Hepatocyte (in vitro differentiated cells): ENCODE data around the gene ICE1. TPM values are rescaled to one million over a fixed set of nuclear protein-coding genes. Genes with fewer than 3 reads are reported as not detected.

Experiments used
- DNase-seq: peaks from one replicate; pipeline ENCODE4 v3.0.0-alpha.2; 2016; ENCODE audit warnings: low spot score
- H2AFZ ChIP-seq: fragments of 200-600 bp; sonication (generic); 2 replicates; pipeline ENCODE4 v1.6.0; 2016; ENCODE audit warnings: antibody characterized with exemption, mild to moderate bottlenecking
- H3K27ac ChIP-seq: fragments of 200-600 bp; sonication (generic); 2 replicates; pipeline ENCODE4 v1.5.1; 2016; ENCODE audit warnings: mild to moderate bottlenecking
- H3K27me3 ChIP-seq: fragments of 200-600 bp; sonication (generic); 2 replicates; pipeline ENCODE4 v1.6.1; 2016
- H3K36me3 ChIP-seq: fragments of 200-600 bp; sonication (generic); replicated peaks from 2 replicates; pipeline ENCODE4 v1.5.1; 2016; ENCODE audit warnings: low read depth; ENCODE audit not compliant: insufficient read depth
- H3K4me1 ChIP-seq: fragments of 200-600 bp; sonication (generic); 2 replicates; pipeline ENCODE4 v1.5.1; 2016; ENCODE audit warnings: mild to moderate bottlenecking, moderate library complexity; ENCODE audit not compliant: insufficient read depth
- H3K4me2 ChIP-seq: fragments of 200-600 bp; sonication (generic); 2 replicates; pipeline ENCODE4 v1.6.0; 2016
- H3K4me3 ChIP-seq: fragments of 200-600 bp; sonication (generic); 2 replicates; pipeline ENCODE4 v1.5.1; 2016; ENCODE audit warnings: mild to moderate bottlenecking
- H3K79me2 ChIP-seq: fragments of 200-600 bp; sonication (generic); 2 replicates; pipeline ENCODE4 v1.6.0; 2017; ENCODE audit warnings: mild to moderate bottlenecking
- H3K9me2 ChIP-seq: fragments of 200-600 bp; sonication (generic); replicated peaks from 2 replicates; pipeline ENCODE4 v1.6.0; 2017; ENCODE audit warnings: mild to moderate bottlenecking; ENCODE audit not compliant: insufficient read depth
- H3K9me3 ChIP-seq: fragments of 200-600 bp; sonication (generic); 2 replicates; pipeline ENCODE4 v1.5.1; 2016; ENCODE audit warnings: low read depth, mild to moderate bottlenecking
- H4K20me1 ChIP-seq: fragments of 200-600 bp; sonication (generic); 2 replicates; pipeline ENCODE4 v1.6.0; 2016; ENCODE audit warnings: mild to moderate bottlenecking; ENCODE audit not compliant: insufficient read depth, poor library complexity, severe bottlenecking
- EZH2 ChIP-seq: fragments of 200-600 bp; sonication (generic); IDR thresholded peaks from 2 replicates; pipeline ENCODE4 v1.6.1; 2016; ENCODE audit warnings: antibody characterized with exemption, mild to moderate bottlenecking, borderline replicate concordance
- EZH2phosphoT487 ChIP-seq: fragments of 200-600 bp; sonication (generic); IDR thresholded peaks from one replicate; pipeline ENCODE4 v1.6.1; 2018; ENCODE audit warnings: antibody characterized with exemption, mild to moderate bottlenecking, low read depth, moderate library complexity; ENCODE audit not compliant: unreplicated experiment, severe bottlenecking
- WGBS: methylation state at CpG from one replicate; pipeline ENCODE4 v1.1.6; 2016; ENCODE audit warnings: low lambda C conversion rate; ENCODE audit errors: missing lambda C conversion rate; 5-methylcytosine and 5-hydroxymethylcytosine counted together
- polyA plus RNA-seq: library from polyadenylated mRNA; unstranded; fragments of >200 nt; fragmentation: Nextera tagmentation; extraction: Ambion mirVana; gene quantifications from 2 replicates; pipeline ENCODE4 v1.2.1, GENCODE V29; 2016
- total RNA-seq: library from RNA; depleted of rRNA; stranded (reverse); fragments of >200 nt; gene quantifications from 2 replicates; pipeline ENCODE4 v1.2.3, GENCODE V29; 2014
- TF ChIP-seq, protein P1 (sequence below): fragments of 200-600 bp; sonication (generic); IDR thresholded peaks from 2 replicates; pipeline ENCODE4 v1.5.1; 2016; ENCODE audit warnings: antibody characterized with exemption, mild to moderate bottlenecking; ENCODE audit not compliant: poor library complexity

ICE1 gene
- total and polyA plus RNA-seq, 2 experiments from 2014 or later, result 9.5 to 26.5 TPM

DNA sequence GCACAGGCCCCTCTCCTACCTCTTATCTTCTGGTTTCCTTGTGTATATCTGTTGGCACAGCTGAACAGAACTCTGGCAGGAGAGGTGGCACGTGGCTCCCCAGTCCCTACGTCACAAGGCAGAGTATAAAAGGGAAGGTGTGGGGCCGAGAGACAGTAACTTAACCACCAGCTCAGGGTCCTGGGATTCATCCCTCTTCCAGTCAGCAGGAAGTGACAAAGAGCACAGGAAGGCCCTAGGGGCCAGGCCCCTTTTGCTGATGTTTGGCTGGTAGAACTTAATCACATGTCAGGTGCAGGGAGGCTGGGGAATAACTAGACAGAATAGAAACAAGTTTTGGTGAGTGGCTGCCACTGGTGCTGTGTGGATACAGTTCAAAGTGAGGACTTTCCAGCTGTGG is 4.5 kb upstream of the ICE1 start:
- Histone ChIP-seq H3K79me2 (peaks cover 4% of the 10 kb centered on the region), H2AFZ (no peak overlapping the region), H3K4me2 (no peak overlapping the region), H4K20me1 (peaks cover under 1% of the 10 kb centered on the region), H3K36me3 (no peaks in the 10 kb centered on the region), H3K9me2 (no peaks in the 10 kb centered on the region), H3K4me3 (no peak overlapping the region), H3K27ac (no peak overlapping the region), H3K4me1 (peaks cover 16% of the 10 kb centered on the region), H3K27me3 (no peaks in the 10 kb centered on the region), H3K9me3 (no peaks in the 10 kb centered on the region)
- no peak for DNase-seq
- WGBS, result 82% methylated on average over 3 of the region's 3 CpGs
- TF ChIP-seq EZH2 (no peak), EZH2phosphoT487 (no peak)
- TF ChIP-seq, protein P1, sequence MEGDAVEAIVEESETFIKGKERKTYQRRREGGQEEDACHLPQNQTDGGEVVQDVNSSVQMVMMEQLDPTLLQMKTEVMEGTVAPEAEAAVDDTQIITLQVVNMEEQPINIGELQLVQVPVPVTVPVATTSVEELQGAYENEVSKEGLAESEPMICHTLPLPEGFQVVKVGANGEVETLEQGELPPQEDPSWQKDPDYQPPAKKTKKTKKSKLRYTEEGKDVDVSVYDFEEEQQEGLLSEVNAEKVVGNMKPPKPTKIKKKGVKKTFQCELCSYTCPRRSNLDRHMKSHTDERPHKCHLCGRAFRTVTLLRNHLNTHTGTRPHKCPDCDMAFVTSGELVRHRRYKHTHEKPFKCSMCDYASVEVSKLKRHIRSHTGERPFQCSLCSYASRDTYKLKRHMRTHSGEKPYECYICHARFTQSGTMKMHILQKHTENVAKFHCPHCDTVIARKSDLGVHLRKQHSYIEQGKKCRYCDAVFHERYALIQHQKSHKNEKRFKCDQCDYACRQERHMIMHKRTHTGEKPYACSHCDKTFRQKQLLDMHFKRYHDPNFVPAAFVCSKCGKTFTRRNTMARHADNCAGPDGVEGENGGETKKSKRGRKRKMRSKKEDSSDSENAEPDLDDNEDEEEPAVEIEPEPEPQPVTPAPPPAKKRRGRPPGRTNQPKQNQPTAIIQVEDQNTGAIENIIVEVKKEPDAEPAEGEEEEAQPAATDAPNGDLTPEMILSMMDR, result no peak

- Histone ChIP-seq H3K9me2 (no peaks in the 10 kb centered on the region), H3K27me3 (no peaks in the 10 kb centered on the region), H3K4me3 (no peak overlapping the region), H2AFZ (no peak overlapping the region), H4K20me1 (peaks cover 9% of the 10 kb centered on the region), H3K27ac (no peak overlapping the region), H3K9me3 (no peaks in the 10 kb centered on the region), H3K4me1 (peaks cover 20% of the 10 kb centered on the region), H3K79me2 (peaks cover 11% of the 10 kb centered on the region), H3K36me3 (no peaks in the 10 kb centered on the region), H3K4me2 (no peak overlapping the region)
- DNase-seq, result no peak
- 93% methylated on average over 7 of the region's 7 CpGs for WGBS
- TF ChIP-seq EZH2phosphoT487, result no peak
- no peak for TF ChIP-seq EZH2
- TF ChIP-seq, protein P1, result no peak
Observed at GRCh38 chr5:5418764-5419163, 3.7 kb upstream of the ICE1 start.

DNA sequence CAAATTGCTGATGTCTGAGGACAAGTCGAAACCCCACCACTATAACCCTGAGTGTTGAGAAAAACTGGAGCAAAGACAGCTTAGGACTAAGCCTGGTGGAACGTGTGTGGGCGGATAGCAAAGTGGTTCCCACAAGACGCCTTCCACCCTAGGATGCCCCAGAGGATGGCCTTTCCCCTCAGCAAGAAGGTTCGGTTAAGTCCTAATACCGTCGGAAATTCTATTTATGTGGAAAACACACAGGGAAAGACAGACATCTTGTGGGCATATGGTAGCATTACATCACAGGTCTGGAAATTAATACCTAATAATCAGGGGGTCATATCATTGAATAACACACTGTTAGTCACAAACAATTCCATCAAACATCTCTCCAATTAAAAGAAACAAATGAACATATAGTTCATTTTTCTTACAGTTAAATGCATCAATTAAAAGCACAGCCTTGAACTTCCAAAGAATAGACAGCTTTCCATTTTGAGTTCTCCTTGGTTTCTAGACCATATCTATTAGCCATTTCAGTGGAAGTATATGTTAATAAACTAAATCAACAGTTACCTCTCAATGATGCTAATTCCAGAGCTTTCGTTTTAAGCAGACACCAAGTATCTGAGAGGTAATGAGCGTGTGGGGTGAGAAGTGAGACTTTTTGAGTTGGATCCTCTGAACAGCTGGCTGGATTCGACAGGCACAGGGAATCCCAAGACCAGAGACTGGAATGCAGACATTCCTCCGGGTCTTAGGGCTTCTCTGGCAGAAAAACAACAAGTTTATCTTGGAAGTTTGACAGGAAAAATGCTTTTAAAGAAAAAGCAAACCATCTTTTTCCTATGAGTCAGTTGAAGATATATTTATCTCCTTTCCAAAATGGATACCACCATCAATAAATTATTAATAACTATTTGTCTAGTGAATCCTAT is 2.9 kb upstream of the ICE1 start:
- peak overlapping the region; percentile 87 for H3K4me2 ChIP-seq
- H3K27ac ChIP-seq, result no peak overlapping the region
- no peak for TF ChIP-seq EZH2
- TF ChIP-seq, protein P1, result peak; percentile 84
- no peak for TF ChIP-seq EZH2phosphoT487
- peak; percentile 59 for DNase-seq
- H3K4me1 ChIP-seq, result peaks cover 27% of the 10 kb centered on the region
- no peaks in the 10 kb centered on the region for H3K36me3 ChIP-seq
- no peaks in the 10 kb centered on the region for H3K9me3 ChIP-seq
- H3K4me3 ChIP-seq, result no peak overlapping the region
- peaks cover 16% of the 10 kb centered on the region for H4K20me1 ChIP-seq
- H3K9me2 ChIP-seq, result no peaks in the 10 kb centered on the region
- WGBS, result 20% methylated on average over 11 of the region's 11 CpGs
- no peak overlapping the region for H2AFZ ChIP-seq
- no peaks in the 10 kb centered on the region for H3K27me3 ChIP-seq
- peaks cover 19% of the 10 kb centered on the region for H3K79me2 ChIP-seq
